T-helper 2 cell treated with Interferon-gamma antibody and Interleukin-4, amounts not matched to agents 100 ng/mL and 5 ng/mL, for 36 hours (primary cell): ENCODE results near the gene DBF4B. TPM values are rescaled to one million over a fixed set of nuclear protein-coding genes. Genes with fewer than 3 reads are reported as not detected.
"Not testable (repeated sequence)": the region's sequence is repeated elsewhere in the genome, so short reads cannot be mapped to it uniquely, and the experiment has no call there.

Experiments used
- intact Hi-C: fragments of 100-400 bp; cut with micrococcal nuclease; formaldehyde crosslinking; loops from one replicate; pipeline ENCODE4 v1.15.1; 2023
- total RNA-seq: library from RNA; stranded (reverse); gene quantifications from 2 replicates; pipeline ENCODE4 v1.2.3, GENCODE V29; 2022

The DBF4B gene
- total RNA-seq, 1 donor from 2014 or later: 27.4 TPM

DNA sequence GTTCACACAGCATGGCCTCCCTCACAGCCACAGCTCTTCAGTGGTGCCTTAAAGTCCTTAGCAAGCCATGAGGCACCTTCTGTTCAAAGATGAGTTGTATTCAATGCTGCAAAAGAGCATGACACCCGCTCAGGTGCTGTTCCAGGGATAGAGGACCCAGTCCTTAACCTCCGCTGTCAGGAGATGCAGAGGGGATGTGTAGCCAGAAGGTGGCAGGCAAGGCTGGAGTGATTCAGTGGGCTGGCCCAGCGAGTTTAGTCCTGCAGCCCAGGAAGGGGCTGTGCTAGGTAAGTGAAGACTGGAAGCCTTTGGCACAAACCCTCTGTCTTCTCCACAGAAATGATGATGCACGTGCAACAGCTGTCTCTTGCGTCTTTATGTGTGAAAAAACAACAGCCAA lies 25.3 kb downstream of the DBF4B start:
- intact Hi-C loops: no loop called here

DNA sequence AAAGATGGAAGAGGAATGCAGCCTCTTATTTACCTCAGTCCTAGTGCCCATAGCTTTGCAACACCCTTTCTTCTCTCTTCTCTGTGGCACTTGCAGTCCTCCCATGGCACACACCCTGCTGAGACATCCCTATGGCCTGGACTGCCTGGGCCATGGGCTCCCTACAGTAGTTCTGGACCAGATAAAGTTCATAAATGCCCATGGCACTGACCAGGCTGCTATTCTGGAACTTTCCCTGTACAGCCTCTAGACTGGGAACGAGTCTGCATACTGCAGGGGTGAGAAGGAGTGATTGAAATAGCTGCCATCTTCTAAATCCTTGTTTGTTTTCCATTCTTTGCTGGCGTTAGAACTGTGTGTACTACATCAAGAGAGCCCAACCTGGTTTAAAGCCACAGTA lies 25.8 kb downstream of the DBF4B start:
- intact Hi-C loops: no loop called here

DNA sequence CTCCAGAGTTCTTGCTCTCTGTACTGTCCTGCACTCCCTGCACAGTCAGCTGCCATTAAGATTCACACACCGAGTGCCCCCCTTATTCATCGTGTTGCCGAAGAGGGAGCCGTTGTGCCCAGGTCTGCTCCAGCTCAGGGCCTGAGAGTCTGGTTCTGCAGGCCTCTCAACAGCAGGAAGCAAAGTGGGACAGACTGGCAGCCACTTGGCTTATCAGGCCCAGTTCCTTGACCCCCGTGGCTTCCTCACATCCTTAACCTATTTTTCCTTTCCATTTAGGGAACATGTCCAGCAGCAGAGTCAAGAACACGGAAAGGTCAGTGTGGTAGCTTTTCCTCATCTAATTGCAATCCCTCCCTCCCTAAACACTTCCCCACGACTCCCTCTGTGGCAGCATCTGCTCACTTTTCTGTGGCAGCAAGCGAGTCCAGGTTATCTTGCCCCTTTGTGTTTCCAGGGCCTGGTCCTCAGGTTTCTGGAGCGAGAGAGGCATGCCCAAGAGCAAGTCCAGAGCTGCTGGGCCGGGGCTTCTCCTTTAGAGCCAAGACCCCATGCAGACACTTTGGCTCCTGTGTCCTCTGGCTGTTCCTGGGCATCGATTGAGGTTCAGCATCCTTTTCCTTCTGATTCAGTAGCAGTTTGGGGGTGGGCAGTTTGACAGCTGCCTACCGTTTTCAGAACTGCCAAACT lies 28.2 kb downstream of the DBF4B start:
- intact Hi-C loops: no loop called here

DNA sequence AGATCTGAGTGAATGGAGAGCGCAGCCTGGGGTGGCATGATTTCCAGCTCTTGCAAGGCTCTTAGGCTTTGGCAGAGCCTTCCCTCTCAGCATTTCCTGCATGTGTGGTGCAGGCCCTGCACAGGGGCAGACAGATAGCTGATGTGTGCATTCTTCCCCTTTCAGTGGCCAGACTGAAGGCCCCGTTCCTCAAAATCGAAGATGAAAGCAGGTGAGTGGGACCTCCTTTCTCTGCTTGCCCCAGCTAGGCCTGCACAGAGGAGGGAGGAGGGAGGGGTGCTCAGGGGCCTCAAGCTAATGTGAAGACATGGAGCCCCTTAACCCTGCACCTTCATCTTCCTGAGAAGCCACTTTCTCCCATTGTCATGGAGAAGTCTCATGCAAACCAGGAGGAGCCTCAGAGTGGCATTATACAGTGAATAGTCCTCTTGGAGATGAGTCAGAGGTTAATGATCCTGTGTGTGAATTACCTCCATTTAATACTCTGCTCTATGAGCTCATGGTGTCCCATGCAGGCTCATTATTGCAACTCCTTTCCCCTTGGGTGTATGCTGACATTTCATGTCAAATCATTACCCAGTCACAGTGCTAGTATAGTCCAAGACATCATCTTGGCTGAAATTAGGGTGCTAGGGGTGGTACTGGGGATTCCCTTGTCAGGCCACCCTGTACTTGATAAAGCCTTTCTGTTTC lies 29.9 kb downstream of the DBF4B start:
- intact Hi-C loops: no loop called here

DNA sequence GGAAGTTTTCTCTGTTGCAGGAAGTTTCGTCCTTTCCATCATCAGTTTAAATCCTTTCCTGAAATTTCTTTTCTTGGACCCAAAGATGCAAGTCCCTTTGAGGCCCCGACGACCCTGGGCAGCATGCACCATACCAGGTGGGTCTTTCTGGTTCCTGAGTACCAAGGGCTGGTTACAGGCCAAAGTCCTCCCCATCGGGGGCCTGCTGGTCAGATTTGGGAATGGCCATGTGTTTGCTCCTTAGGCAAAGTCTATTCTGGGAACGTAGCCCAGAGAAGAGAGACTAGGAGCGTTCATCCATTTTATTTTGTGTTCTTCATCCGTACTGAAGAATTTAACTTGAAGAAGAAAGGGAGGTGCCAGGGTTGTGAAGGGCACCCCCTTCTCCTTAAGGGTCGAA lies 32.9 kb downstream of the DBF4B start:
- intact Hi-C loops: no loop called here

DNA sequence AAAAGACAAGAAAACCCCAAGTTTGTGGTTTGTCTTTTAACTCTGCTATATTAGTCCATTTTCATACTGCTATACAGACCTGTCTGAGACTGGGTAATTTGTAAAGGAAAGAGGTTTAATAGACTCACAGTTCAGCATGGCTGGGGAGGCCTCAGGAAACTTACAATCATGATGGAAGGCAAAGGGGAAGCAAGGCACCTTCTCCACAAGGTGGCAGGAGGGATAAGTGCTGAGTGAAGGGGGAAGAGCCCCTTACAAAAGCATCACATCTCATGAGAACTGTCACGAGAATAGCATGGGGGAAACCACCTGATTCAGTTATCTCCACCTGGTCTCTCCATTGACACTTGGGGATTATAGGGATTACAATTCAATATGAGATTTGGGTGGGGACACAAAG lies 36.8 kb downstream of the DBF4B start:
- intact Hi-C loops: no loop called here

DNA sequence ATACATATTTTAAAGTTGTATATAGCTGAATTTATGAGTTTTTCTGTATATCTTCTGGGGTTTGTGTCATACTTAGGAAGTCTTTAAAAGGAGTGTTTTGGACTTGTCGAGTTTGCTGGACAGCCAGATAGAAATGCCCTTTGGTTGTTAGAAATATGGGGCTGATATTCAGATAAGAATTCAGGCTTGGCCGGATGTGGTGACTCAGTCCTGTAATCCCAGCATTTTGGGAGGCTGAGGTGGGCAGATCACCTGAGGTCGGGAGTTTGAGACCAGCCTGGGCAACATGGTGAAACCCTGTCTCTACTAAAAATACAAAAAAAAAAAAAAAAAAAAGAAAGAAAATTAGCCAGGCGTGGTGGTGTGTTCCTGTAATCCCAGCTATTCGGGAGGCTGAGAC lies 37.3 kb downstream of the DBF4B start:
- intact Hi-C loops: not testable (repeated sequence)

DNA sequence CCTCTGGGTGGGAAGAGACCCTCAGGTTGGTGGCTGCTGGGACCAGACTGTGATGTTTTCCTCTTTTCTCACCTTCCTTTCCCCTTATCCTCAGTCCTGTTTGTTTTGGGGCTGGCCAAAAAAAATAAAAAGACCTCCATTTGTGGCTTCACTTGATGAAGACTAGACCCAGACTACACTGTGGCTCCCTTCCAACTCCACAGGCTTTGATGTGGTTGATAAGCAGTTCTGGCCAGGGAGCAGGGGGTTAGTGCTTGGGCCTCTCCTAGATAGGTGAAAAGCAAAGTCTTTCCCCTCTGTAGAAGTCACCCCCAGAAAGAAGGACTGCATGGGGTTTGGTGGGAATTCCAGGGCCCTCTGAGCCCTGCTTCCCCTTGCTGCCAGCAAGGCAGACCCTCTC lies 39.1 kb downstream of the DBF4B start:
- intact Hi-C loops: no loop called here

DNA sequence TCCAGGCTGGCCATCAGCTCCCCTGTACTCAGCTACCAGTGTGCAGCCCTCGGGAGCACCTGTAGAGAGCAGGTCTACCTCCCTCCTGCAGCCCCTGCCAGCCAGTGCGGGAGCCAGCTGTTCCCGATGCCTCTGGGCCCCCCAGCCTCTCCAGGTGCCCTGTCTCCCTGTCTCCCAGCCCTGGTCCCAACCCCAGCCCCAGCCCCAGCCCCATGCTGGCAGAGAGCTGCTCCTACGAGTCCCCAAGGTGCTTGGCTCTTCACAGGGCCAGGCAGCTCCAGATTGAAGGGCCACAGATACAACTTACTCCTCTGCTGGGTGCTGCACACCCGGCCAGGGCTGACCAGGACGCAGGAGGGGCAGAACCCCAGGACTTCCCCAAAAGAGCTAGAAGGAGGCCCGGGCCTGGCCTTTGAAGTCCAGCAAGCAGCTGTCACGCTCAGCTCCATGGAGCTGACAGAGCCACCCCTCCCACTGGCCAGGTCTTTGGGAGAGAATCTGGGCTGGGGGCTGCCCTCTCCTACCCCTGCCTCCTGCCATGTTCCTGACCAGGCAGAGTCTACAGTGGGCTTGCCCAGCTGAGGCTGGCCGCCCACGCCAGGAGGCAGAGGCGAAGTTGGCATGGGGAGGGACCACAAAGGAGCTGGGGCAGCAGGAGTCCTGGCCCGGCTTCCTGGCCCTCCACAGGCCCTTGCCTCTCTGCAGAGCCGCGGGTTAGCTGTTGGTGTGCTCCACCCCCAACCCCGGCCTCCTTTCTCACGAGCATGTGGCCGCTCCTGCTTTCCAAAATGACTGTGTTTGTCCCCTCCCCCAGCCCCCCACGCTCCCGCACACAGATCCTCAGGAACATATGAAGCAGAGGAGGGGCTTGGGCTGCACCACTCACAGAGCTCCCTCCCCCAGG lies 40.9 kb downstream of the DBF4B start:
- intact Hi-C loops: no loop called here

DNA sequence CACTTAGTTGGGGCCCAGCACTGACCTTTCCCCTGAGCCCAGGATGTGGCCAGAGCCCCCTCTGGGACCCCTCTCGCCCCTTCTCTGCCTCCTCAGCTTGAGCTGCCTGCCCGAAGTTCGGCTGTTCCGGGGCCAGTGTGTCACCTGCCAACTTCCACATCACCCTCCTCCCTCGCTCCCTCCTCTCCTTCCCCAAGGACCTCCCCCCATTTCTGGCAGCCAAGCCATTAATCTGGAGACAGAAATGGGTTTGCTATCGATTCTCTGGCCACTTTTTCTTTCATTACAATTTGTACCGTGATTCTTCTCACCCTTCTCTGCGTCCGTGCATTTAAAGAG lies 41.5 kb downstream of the DBF4B start:
- intact Hi-C loops: no loop called here

DNA sequence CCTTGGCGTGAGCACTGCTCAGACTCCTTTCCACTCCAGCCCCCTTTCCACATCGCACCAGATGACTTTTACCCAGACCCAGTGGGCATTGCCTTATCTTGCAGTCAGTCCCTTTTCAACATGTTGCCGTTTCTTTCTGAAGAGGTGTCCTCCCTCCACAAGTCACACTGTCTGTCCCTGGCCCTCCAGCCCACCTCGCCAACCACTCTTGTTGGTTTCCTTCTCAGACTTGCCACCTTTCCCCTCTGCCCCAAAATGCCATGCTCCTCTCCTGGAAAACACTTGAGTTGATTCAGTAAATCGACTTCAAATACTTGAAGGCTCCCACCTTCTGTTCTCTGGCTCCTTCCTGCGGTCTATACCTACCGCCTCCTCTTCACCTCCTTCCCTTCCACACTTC lies 42.9 kb downstream of the DBF4B start:
- intact Hi-C loops: no loop called here

DNA sequence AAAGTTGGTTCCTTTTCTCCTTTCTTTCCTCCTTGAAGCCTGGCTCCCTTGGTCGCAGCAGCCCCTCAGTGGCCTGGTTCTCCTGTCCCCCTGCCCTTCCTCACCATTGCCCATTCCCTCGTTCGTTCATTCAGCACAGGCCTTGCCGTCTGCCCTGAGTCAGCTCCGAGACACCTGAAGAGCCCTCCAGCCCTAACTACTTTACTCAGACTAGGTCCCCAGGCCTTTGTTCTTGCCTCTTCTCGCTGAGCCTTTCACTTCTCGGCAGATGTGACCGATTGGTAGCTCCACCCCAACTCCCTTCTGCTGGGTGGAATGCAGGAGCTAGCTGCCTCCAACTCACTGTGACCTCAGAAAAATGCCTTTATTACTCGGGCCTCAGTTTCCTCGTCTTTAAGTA lies 43.3 kb downstream of the DBF4B start:
- intact Hi-C loops: no loop called here

DNA sequence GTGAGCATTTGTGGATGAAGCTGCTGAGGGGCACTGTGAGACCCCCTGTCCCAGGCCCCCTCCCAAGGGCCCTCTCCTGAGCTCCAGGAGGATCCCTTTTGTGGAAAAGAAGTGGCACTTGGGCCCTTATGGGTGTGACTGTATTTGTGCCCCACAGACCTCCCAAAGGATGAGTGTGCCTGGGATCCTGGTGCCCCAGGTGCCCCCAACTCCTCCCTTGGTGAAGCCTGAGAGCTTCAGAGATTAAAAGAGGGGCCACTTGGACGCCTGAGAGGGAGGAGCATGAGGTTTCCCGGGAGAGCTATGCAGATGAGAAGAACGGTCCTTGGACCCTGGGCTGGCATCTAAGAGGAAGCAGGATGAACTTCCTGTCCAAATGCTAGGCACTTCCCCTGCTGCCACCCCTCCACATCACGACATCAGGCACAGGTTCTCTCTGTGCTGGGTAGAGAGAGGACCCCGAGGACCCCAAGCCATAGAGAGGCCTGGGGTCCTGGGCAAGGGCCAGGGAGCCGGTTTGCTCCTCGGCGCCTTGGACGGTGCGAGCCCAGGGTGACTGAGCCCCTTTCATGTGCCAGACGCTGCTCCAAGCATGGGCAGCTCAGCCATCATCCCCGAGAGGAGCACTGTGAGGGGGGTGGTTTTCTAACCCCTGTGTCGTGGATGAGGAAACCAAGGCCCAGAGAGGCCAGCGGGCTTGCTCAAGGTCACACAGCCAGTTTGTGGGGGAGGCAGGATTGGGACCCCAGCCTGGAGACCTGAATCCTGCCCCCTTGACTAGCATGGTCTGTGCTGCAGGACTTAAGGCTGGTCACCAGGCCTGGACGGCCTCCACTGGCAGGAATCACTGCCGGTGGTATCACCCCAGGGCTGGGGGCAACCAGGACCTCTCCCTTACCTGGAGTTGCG lies 44.7 kb downstream of the DBF4B start:
- intact Hi-C loops: no loop called here

DNA sequence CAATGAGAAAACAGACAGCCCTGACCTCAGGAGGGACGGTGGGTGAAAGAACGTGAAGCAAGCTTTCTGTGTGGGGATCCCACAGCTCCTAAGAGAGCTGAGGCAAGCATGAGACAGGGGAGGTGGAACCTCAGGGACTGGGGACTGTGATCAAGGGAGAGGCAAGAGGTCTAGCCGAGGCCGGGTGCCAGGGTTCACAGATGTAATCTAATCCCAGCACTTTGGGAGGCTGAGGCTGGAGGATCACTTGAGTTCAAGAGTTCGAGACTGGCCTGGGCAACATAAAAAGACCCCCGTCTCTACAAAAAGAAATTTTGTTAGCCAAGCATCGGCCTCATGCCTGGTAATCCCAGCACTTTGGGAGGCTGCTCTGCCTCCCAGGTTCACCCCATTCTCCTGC lies 45.8 kb downstream of the DBF4B start:
- intact Hi-C loops: no loop called here

DNA sequence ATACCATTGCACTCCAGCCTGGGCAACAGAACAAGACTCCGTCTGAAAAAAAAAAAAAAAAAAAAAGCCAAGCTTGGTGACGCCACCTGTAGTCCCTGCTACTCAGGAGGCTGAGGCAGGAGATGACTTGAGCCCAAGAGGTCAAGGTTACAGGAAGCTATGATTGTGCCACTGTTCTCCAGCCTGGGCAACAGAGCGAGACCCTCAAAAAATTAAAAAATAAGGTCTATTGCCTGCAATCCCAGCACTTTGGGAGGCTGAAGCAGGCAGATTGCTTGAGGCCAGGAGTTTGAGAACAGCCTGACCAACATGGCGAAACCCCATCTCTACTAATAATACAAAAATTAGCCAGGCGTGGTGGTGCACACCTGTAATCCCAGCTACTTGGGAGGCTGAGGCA lies 46.7 kb downstream of the DBF4B start:
- intact Hi-C loops: not testable (repeated sequence)

DNA sequence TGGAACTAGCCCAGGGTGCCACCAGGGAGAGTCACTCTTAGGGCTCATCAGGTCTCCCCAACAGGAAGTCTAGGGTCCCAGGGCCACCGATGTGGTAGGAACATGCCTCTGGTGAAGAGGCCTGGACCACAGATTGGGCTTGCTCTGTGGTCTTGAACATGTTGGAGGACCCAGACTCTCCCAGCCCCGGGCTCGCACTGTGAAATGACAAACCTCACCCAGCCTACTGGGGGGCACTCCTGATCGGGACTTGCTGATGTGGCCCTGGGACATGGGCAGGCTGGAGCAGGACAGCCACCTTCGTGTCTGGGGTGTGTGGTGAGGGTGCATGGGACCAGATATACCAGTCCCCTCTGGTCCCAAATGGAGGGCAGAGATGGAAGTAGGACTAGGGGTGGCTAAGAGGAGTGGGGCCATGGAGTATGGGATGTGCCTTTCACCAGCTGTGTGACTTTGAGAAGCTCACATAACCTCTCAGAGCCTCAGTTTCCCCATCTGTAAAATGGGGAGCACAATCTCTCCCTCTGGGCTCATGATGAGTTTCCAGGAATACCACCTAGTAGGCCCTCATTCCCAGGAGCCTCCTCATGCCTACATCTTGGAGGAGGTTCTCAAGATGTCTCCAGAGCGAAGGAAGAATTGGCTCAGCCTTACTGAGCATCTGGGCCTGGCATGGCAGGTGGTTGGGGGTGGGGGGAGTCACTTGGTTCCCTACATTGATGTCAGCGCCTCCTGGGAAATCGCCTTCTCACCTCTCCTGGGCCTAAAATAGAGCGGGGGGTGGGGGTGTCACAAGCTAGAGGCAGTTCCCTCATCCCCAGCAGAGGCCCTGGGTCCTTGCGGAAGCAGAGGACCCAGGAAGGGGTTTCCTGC lies 48.8 kb downstream of the DBF4B start:
- intact Hi-C loops: no loop called here

DNA sequence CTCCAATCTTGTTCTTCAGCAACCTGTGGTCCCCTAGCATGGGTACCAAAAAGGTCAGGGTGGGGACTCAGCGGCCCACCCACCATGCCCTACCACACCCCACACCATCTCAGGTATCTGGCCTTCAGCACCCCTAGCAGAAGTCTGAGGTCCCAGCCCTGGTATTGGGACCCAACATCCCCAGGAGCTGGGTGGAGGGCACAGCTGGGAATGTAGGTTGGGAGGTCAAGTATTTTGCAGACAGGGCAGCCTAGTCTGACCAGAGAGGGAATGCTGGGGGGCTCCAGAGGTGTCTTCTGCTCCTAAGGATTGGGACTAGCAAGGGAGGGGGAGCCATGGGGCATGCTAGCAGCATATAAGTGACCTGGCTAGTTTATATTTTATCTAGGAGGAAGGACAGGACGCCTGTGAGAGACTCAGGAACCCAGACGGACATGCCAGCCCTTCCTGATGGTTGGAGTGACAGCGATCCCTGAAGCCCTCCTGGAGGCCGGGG lies 49.5 kb downstream of the DBF4B start:
- intact Hi-C loops: no loop called here

DNA sequence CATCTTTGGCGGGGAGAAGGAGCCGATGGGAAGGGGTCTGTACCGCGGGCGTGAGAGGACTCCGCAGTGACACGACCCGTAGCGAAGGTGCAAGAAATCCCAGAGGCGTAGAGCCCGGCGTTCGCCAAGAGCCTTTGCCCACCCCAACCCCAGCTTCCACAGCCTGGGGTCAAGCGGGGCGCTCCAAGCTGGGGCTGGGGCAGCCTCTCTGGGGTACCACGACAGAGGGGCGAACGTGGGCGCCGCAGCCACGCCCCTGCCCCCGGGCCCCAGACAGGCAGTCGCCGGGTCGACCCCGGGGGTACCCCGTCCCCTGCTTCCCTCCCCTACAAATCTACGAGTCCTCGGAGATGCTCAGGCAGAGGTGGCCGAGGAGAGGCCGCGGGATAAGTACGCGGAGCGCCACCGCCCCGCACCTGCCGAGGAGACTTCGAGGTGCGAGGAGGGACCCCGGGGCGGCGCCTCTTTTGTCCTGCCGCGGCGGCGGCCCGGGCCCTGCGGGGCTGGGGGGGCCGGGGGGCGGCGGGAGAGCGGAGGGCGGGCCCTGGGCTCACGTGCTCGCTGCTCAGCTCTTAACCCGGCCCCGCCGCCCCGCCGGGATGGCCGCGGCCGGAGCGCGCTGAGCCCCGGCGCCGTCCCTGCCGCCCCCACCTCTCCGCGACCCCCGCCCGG lies 50.1 kb downstream of the DBF4B start, which contains the start of gene ADAM11:
ADAM11 (plus strand) TSS at position 575 of the 672 bp plus-strand sequence. CDS start 212 bp downstream, outside the sequence.
- intact Hi-C loops: no loop called here
